Measurements from ENCODE around the gene ATP2B1.
A peak's percentile ranks its signal among the peaks of the same experiment; 100 is the strongest.

ATP2B1 gene

DNA sequence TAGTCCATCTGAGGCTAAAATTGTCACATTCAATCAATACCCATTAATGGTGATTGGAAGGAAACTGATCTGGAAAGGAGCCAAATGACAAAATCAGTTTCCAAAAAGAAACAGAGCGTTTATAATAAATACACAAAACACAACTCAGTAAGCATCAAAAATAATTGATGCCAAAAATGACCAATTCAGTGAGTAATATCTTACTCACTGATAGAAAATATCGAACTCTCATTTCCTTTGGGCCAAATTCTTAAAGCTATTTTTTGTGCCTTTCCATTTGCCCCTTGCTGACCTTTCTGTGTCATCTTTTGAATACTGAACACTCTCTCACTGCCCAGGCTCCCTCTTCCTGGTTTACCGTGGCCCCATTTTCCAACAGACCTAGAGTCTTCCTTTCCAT is 22.5 kb upstream of the ATP2B1 start:
- Histone ChIP-seq H4K20me1 (no peaks in the 10 kb centered on the region), H3K4me2 (peak overlapping the region in 9 of 11 experiments; percentile 2 to 56 (median 45); a peak in 13 of 22 replicates), H3K9ac (peak overlapping the region in 1 of 11 experiments; percentile 8; a peak in 1 of 22 replicates), H3K36me3 (0 out of 22 replicates have a peak, but pooled peaks cover 0 to 12% (median 0%) of the 10 kb centered on the region in 11 experiments), H3K27me3 (no peaks in the 10 kb centered on the region), H3K9me3 (replicated peaks in 1 of 11) (peaks cover 16 to 69% (median 25%) of the 10 kb centered on the region in 11 experiments), H3K27ac (peak overlapping the region; percentile 58 to 88 (median 83); a peak in 20 of 22 replicates), H3K4me3 (no peak overlapping the region), H3K4me1 (peaks cover 20 to 40% (median 34%) of the 10 kb centered on the region in 10 experiments)
- no peak for TF ChIP-seq Cebpa-rat (IDR thresholded peaks at IDR 0.05)

DNA sequence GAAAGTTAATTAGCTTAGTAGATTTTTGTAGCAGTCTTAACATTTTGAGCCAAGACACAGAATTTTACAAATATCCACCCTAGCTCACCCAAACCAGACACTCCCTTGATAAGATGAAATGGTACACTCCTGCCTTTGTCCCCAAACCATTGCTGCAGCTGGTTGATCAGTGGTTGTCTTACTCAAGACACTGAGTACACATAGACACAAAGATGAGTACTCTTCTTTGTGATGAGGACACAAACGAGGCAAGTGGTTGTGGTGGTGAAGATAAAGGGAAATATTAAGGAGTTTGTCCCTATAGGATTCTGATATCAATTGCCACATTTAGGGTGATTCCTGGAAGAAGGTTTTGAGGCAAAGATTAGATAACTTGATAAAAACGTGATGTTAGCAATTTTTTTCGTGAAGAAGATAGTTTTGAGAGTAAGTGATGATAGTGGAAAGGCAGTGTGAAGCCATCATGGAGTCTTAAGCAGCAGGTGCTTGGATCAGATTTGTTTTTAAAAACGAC is 21.4 kb upstream of the ATP2B1 start:
- TF ChIP-seq Cebpa-rat (IDR thresholded peaks at IDR 0.05) = no peak
- peaks cover 16 to 37% (median 33%) of the 10 kb centered on the region in 10 experiments for H3K4me1 ChIP-seq
- no peaks in the 10 kb centered on the region for H3K27me3 ChIP-seq
- H3K4me3 ChIP-seq = no peak overlapping the region
- H3K36me3 ChIP-seq = 0 out of 22 replicates have a peak, but pooled peaks cover 0 to 9% (median 0%) of the 10 kb centered on the region in 11 experiments
- peaks cover 9 to 59% (median 18%) of the 10 kb centered on the region in 11 experiments for H3K9me3 ChIP-seq (replicated peaks in 1 of 11)
- H4K20me1 ChIP-seq = no peaks in the 10 kb centered on the region
- H3K27ac ChIP-seq = peak overlapping the region in 5 of 11 experiments; percentile 14 to 28 (median 17); a peak in 4 of 22 replicates
- H3K9ac ChIP-seq = no peak overlapping the region
- H3K4me2 ChIP-seq = no peak overlapping the region

DNA sequence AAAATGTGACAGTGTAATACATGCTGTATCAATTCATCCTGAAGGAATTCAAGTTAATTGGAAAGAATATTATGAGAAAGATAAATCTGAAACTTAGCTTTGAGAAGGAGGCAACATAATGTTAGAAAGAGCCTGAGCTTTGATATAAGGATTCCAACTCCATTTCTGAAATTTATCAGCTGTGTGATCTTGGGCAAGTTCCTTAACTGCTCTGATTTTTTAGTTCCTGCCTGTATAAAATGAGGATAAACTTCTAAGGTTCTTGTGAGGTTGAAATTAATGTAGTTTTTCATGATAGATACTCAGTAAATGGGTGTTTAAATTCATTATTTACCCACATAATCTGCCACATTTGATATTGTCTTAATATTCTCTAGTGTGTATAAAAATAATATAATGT is 14.6 kb upstream of the ATP2B1 start:
- H3K4me1 ChIP-seq = peaks cover 0 to 34% (median 11%) of the 10 kb centered on the region in 10 experiments; a peak in 11 of 20 replicates
- H3K27me3 ChIP-seq = no peaks in the 10 kb centered on the region
- H3K4me3 ChIP-seq = no peak overlapping the region
- H3K4me2 ChIP-seq = peak overlapping the region in 1 of 11 experiments; percentile 48; a peak in 1 of 22 replicates
- H4K20me1 ChIP-seq = no peaks in the 10 kb centered on the region
- no peak for TF ChIP-seq Cebpa-rat (IDR thresholded peaks at IDR 0.05)
- H3K9ac ChIP-seq = no peak overlapping the region
- H3K9me3 ChIP-seq (replicated peaks in 1 of 11) = peaks cover 0 to 44% (median 14%) of the 10 kb centered on the region in 11 experiments; a peak in 15 of 22 replicates
- peak overlapping the region in 2 of 11 experiments; percentile 4 to 45; a peak in 3 of 22 replicates for H3K27ac ChIP-seq
- H3K36me3 ChIP-seq = no peaks in the 10 kb centered on the region

DNA sequence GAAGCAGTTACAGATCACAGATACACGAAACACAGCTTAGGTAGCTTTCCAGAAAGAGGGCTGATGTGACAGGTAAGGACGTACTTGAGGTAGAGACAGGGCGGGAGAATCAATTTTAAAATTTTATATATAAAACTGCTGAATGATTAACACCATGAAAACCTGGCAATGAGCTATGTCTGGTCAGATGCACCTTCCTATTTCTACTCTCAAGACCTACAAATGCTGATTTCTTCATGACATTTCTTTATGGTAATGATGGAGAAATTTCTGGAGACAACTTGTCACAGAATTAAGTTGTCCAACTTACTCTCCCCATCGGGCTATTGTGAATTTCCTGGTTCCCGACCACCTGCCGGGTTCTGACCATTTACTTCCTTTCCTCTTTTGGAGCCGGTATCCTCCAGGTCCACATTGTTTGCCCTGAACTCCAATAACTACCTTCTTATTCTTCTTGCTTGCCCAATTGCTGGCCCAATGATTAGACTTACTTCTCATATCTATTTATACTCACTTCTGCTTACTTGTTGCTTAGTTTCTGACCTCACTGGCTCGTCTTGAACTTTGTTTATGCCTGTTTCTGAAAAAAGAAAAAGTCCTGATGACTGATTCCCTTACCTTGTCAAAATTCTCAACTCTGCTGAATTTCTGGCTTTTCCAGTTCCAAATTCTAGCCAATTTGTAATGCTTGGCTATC is 12.8 kb upstream of the ATP2B1 start:
- Histone ChIP-seq H3K4me1 (peaks cover 0 to 34% (median 11%) of the 10 kb centered on the region in 10 experiments; a peak in 11 of 20 replicates), H3K27ac (peak overlapping the region in 8 of 11 experiments; percentile 17 to 94 (median 80); a peak in 14 of 22 replicates), H3K9ac (peak overlapping the region in 5 of 11 experiments; percentile 33 to 81 (median 69); a peak in 9 of 22 replicates), H3K36me3 (no peaks in the 10 kb centered on the region), H3K4me2 (peak overlapping the region in 8 of 11 experiments; percentile 7 to 80 (median 49); a peak in 13 of 22 replicates), H3K9me3 (replicated peaks in 1 of 11) (peaks cover 0 to 46% (median 14%) of the 10 kb centered on the region in 11 experiments; a peak in 15 of 22 replicates), H4K20me1 (no peaks in the 10 kb centered on the region), H3K4me3 (no peak overlapping the region), H3K27me3 (no peaks in the 10 kb centered on the region)
- peak in 5 of 11 experiments; percentile 31 to 64 (median 60); a peak in 5 of 22 replicates for TF ChIP-seq Cebpa-rat (IDR thresholded peaks at IDR 0.05)

DNA sequence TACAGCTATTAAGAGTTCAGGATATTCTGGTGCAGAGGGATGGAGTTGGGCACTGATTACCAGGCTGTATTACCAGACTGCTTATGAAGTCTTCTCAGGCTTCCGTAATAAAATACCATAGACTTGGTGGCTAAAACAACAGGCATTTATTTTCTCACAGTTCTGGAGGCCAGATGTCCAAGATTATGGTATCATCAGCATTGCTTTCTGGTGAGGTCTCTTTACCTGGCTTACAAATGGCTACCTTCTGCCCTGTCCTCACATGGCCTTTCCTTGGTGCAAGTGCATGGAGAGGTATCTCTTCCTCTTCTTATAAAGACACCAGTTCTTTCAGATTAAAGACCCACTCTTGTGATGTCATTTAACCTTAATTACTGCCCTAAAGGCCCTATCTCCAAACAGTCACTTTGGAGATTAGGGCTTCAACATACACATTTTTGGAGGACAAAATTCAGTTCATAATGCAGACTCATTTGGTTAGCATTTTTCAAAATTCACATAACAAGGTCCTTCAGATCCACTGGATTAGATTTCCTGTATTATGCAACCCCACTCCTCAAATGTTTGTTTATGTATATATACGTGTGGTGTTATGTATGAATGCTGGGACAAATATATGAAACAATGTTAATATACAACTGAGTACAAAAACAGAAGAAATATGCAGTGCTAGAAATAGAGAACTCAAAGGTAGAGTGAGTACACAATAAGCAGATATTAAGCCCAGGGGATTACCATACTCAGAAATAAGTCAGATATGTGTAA is 9.3 kb upstream of the ATP2B1 start:
- peaks cover 0 to 6% (median 0%) of the 10 kb centered on the region in 11 experiments; a peak in 4 of 22 replicates for H3K36me3 ChIP-seq
- H3K27ac ChIP-seq = no peak overlapping the region
- H3K4me3 ChIP-seq = no peak overlapping the region

DNA sequence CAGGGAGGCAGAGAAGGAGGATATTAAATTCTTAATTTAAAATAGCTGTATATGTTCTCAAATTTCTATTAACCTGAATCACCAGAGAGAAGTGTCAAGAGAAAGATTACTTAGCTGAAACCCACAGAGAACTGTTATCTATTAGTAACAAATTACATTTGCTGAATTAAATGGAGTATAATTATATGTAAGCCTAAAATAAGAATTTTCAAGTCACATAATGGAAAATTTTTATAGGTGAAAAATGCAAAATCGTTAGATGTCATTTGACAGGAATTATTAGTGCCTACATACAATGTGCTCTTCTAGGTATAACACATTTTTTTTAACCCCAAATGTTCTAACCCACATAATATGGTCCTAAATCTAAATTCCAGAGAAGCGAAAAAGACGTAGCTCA is 4.1 kb upstream of the ATP2B1 start:
- TF ChIP-seq Cebpa-rat (IDR thresholded peaks at IDR 0.05) = no peak
- H3K27me3 ChIP-seq = peaks cover 0 to 17% (median 15%) of the 10 kb centered on the region in 11 experiments; a peak in 16 of 22 replicates
- peaks cover 3 to 10% (median 9%) of the 10 kb centered on the region in 11 experiments; a peak in 17 of 22 replicates for H4K20me1 ChIP-seq
- H3K27ac ChIP-seq = no peak overlapping the region
- peaks cover 0 to 6% (median 0%) of the 10 kb centered on the region in 11 experiments; a peak in 4 of 22 replicates for H3K36me3 ChIP-seq
- H3K9ac ChIP-seq = no peak overlapping the region
- H3K4me3 ChIP-seq = no peak overlapping the region
- H3K9me3 ChIP-seq (replicated peaks in 1 of 11) = peaks cover 7 to 48% (median 24%) of the 10 kb centered on the region in 11 experiments; a peak in 19 of 22 replicates
- H3K4me1 ChIP-seq = peaks cover 0 to 16% (median 5%) of the 10 kb centered on the region in 10 experiments; a peak in 9 of 20 replicates
- 0 out of 22 replicates have a peak overlapping the region, but pooled peaks of 1 of the 11 experiments have one; percentile 86 for H3K4me2 ChIP-seq

More for the DNA sequence above, 9.3 kb upstream of the ATP2B1 start:
- H3K9ac ChIP-seq = no peak overlapping the region
- peaks cover 0 to 38% (median 11%) of the 10 kb centered on the region in 10 experiments; a peak in 11 of 20 replicates for H3K4me1 ChIP-seq
- H3K9me3 ChIP-seq (replicated peaks in 1 of 11) = peaks cover 7 to 71% (median 25%) of the 10 kb centered on the region in 11 experiments; a peak in 21 of 22 replicates
- H4K20me1 ChIP-seq = no peaks in the 10 kb centered on the region
- TF ChIP-seq Cebpa-rat (IDR thresholded peaks at IDR 0.05) = no peak
- no peaks in the 10 kb centered on the region for H3K27me3 ChIP-seq
- H3K4me2 ChIP-seq = no peak overlapping the region

DNA sequence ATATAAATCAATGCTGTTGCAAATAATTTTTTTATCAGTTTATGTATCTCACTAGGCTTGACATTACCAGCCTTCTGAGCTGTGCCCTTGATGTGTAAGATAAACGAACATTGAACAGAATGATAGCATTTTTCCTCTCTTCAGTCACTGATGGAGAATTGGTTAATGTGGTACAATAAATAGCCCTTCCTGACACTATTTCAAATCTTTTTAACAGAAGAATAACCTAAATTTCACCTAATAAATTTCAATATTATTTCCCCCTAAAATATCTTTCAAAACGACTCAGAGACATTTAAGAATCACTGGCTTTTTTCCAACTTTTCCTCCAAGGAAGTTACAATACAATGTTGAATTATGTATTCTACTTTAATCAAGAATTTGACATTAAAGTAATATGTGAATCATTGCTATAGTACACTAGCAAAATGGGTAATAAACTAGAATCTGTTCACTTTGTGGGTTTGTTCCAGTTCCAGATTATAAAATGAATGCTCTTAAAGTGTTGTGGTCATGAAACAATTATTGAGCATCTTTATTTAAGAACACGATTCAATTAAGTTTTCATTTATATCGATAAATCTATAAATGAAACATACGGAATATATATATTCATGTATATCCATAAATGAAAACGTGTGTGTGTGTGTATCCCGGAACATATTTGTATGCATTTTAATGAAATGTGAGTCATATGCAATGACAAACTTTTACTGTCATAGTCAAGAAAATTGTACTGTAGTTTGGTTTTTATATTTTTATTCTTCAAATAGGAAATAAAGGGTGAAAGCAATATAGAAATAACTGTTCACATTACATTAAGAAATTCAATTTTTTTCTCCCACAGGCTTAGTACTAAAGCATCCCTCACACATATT is 2.5 kb upstream of the ATP2B1 start:
- peaks cover 19 to 26% (median 25%) of the 10 kb centered on the region in 11 experiments; a peak in 21 of 22 replicates for H4K20me1 ChIP-seq
- peaks cover 0 to 6% (median 0%) of the 10 kb centered on the region in 11 experiments; a peak in 4 of 22 replicates for H3K36me3 ChIP-seq
- H3K4me1 ChIP-seq = peaks cover 5 to 25% (median 18%) of the 10 kb centered on the region in 10 experiments; a peak in 17 of 20 replicates
- H3K9ac ChIP-seq = peak overlapping the region in 5 of 11 experiments; percentile 97 to 100 (median 100); a peak in 9 of 22 replicates
- H3K9me3 ChIP-seq (replicated peaks in 1 of 11) = peaks cover 7 to 34% (median 16%) of the 10 kb centered on the region in 11 experiments; a peak in 19 of 22 replicates
- H3K4me3 ChIP-seq = peak overlapping the region in 8 of 10 experiments; percentile 76 to 98 (median 93); a peak in 11 of 20 replicates
- peak overlapping the region in 4 of 11 experiments; percentile 99 to 100 (median 100); a peak in 9 of 22 replicates for H3K27ac ChIP-seq
- TF ChIP-seq Cebpa-rat (IDR thresholded peaks at IDR 0.05) = no peak
- peaks cover 0 to 29% (median 18%) of the 10 kb centered on the region in 11 experiments; a peak in 17 of 22 replicates for H3K27me3 ChIP-seq
- H3K4me2 ChIP-seq = peak overlapping the region in 9 of 11 experiments; percentile 77 to 97 (median 91); a peak in 15 of 22 replicates
